ENCODE results near the gene TRAPPC11.

DNA sequence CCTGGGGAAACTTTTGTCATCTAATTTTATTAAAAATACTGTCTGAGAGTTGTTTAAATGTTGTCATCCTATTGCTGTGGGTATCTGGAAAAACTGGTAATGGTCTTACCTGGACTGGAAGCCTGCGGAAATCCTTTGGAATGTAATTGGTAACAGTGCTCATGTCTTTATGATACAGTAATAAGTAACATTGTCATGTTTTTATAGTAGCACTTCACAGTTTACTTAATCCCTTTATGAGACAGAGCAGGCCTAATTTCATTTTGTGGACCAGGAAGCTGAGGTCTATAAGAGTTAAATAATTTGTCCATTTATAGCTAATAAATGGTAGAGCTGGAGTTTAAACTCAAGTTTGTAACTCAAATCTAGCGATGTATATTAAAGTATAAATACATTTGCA lies 88.3 kb downstream of the TRAPPC11 start:
- no peak for TF ChIP-seq ZNF274 (IDR thresholded peaks at IDR 0.05; ENCODE audit: low read depth, low read length)
- TF ChIP-seq YY1 (IDR thresholded peaks at IDR 0.05; ENCODE audit: insufficient read depth, insufficient read length): no peak
